Thyroid gland (tissue), 4 donors: ENCODE measurements around the gene DDRGK1. TPM values are rescaled to one million over a fixed set of nuclear protein-coding genes. Genes with fewer than 3 reads are reported as not detected.
A peak's percentile ranks its signal among the peaks of the same experiment; 100 is the strongest.

Experiments
- DNase-seq, 2 donors: peaks; one replicate each; pipeline ENCODE4 v3.0.0-alpha.2; 2019
- H3K27ac ChIP-seq, 3 donors: fragments of 200-600 bp; sonication (generic); 1 replicate in 2 of 3; 2 replicates in 1 of 3; pipeline ENCODE4 v1.5.1; 2016 to 2019; ENCODE audit warnings: mild to moderate bottlenecking in 1 of 3, moderate library complexity in 1 of 3
- H3K27me3 ChIP-seq: fragments of 200-600 bp; sonication (generic); one replicate; pipeline ENCODE4 v1.5.1; 2019
- H3K36me3 ChIP-seq, 2 donors: fragments of 200-600 bp; sonication (generic); one replicate each; pipeline ENCODE4 v1.5.1; 2016 to 2019
- H3K4me1 ChIP-seq, 2 donors: fragments of 200-600 bp; sonication (generic); one replicate each; pipeline ENCODE4 v1.5.1; 2017 to 2019
- H3K4me3 ChIP-seq, 3 donors: fragments of 200-600 bp; sonication (generic); replicated peaks in 1 of 3; 1 replicate in 2 of 3; 2 replicates in 1 of 3; pipeline ENCODE4 v1.5.1; 2016; ENCODE audit warnings: mild to moderate bottlenecking in 1 of 3
- H3K9me3 ChIP-seq: fragments of 200-600 bp; sonication (generic); one replicate; pipeline ENCODE4 v1.5.1; 2017
- CTCF ChIP-seq, 6 experiments: fragments of 200-600 bp in 3 of 6; fragments of 450-650 bp in 3 of 6; sonication (generic) in 3 of 6; IDR thresholded peaks; one replicate each; pipeline ENCODE4 v1.5.1; 2016 to 2019; ENCODE audit warnings: antibody characterized with exemption in 6 of 6, mild to moderate bottlenecking in 2 of 6, inconsistent platforms in 1 of 6, moderate library complexity in 1 of 6
- POLR2A ChIP-seq, 2 donors: fragments of 450-650 bp; IDR thresholded peaks; one replicate each; pipeline ENCODE4 v1.6.1; 2017; ENCODE audit warnings: antibody characterized with exemption in 2 of 2, mild to moderate bottlenecking in 2 of 2, moderate library complexity in 1 of 2
- WGBS, 2 donors: methylation state at CpG; one replicate each; pipeline ENCODE4 v1.1.5; 2017; 5-methylcytosine and 5-hydroxymethylcytosine counted together
- intact Hi-C: fragments of 100-400 bp; cut with DNase I; formaldehyde crosslinking; loops from one replicate; pipeline ENCODE4 v1.15.1; 2023
- total RNA-seq, 4 donors: library from RNA; depleted of rRNA; stranded (reverse); fragments of >200 nt; gene quantifications; one replicate each; pipeline ENCODE4 v1.2.3, GENCODE V29; 2016

The DDRGK1 gene
- total RNA-seq, 4 donors from 2014 or later = 95.5 to 136 (median 126) TPM

- no peaks in the 10 kb centered on the region for H3K27me3 ChIP-seq
- H3K36me3 ChIP-seq = no peaks in the 10 kb centered on the region
- intact Hi-C loops = loop anchor here (10.0 kb wide), 1 partner anchor 195 kb away; the partner anchor contains the start of gene DNAAF9
- DNase-seq = no peak
- peak overlapping the region in 1 of 3 donors; percentile 78 for H3K27ac ChIP-seq
- H3K4me1 ChIP-seq = peaks cover 17 to 35% of the 10 kb centered on the region in 2 donors
- WGBS, 2 donors = 0 to 2% methylated on average over 6 to 10 of the region's 10 CpGs
- H3K4me3 ChIP-seq = peak overlapping the region; percentile 57 to 75 (median 60)
- H3K9me3 ChIP-seq = no peaks in the 10 kb centered on the region
- TF ChIP-seq CTCF (IDR thresholded peaks at IDR 0.05) = no peak
- no peak for TF ChIP-seq POLR2A (IDR thresholded peaks at IDR 0.05)
Measured at GRCh38 chr20:3209946-3210317, 5.5 kb upstream of the DDRGK1 start.

- Histone ChIP-seq H3K9me3 (no peaks in the 10 kb centered on the region), H3K4me1 (peaks cover 17 to 35% of the 10 kb centered on the region in 2 donors), H3K27me3 (no peaks in the 10 kb centered on the region), H3K36me3 (no peaks in the 10 kb centered on the region), H3K4me3 (peak within 1 kb of the TSS; percentile 57 to 75 (median 60)), H3K27ac (peak within 1 kb of the TSS; percentile 56 to 78 (median 68))
- TF ChIP-seq POLR2A (IDR thresholded peaks at IDR 0.05) (peak in 1 of 2 donors; percentile 33), CTCF (IDR thresholded peaks at IDR 0.05) (no peak)
- intact Hi-C loops = loop anchor here (10.0 kb wide), 1 partner anchor 195 kb away; the partner anchor contains the start of gene DNAAF9
- 0 to 1% methylated on average over 26 of the region's 48 CpGs for WGBS, 2 donors
- DNase-seq = peak; percentile 36 to 54
Measured at GRCh38 chr20:3209257-3209945, 4.9 kb upstream of the DDRGK1 start, which contains the start of gene ITPA. TSS of gene ITPA (plus strand) at chr20:3209498. CDS start at chr20:3209552, 54 bp downstream.

GRCh38 chr20:3208786-3209256 lies 4.3 kb upstream of the DDRGK1 start:
- no peak for TF ChIP-seq POLR2A (IDR thresholded peaks at IDR 0.05)
- TF ChIP-seq CTCF (IDR thresholded peaks at IDR 0.05) = no peak
- Histone ChIP-seq H3K36me3 (no peaks in the 10 kb centered on the region), H3K4me1 (peaks cover 17 to 32% of the 10 kb centered on the region in 2 donors), H3K9me3 (no peaks in the 10 kb centered on the region), H3K27me3 (no peaks in the 10 kb centered on the region), H3K27ac (peak overlapping the region; percentile 56 to 78 (median 68)), H3K4me3 (peak overlapping the region; percentile 57 to 75 (median 60))
- 1 to 5% methylated on average over 8 to 9 of the region's 10 CpGs for WGBS, 2 donors
- DNase-seq = no peak
- intact Hi-C loops = loop anchor here (10.0 kb wide), 1 partner anchor 196 kb away; the partner anchor contains the start of gene DNAAF9

GRCh38 chr20:3203315-3204123 lies 963 bp downstream of the DDRGK1 start:
- intact Hi-C loops = loop anchor here (10.0 kb wide), 1 partner anchor 201 kb away; the partner anchor contains the start of gene DNAAF9
- DNase-seq = peak; percentile 38 to 43
- TF ChIP-seq POLR2A (IDR thresholded peaks at IDR 0.05) (no peak), CTCF (IDR thresholded peaks at IDR 0.05) (no peak)
- no peaks in the 10 kb centered on the region for H3K27me3 ChIP-seq
- H3K9me3 ChIP-seq = no peaks in the 10 kb centered on the region
- peaks cover 16 to 17% of the 10 kb centered on the region in 2 donors for H3K36me3 ChIP-seq
- WGBS, 2 donors = 5% methylated on average over 25 of the region's 31 CpGs
- H3K4me1 ChIP-seq = peaks cover 8 to 19% of the 10 kb centered on the region in 2 donors
- peak overlapping the region; percentile 39 to 58 (median 55) for H3K4me3 ChIP-seq
- H3K27ac ChIP-seq = peak overlapping the region; percentile 62 to 96 (median 95)
